Measurements from ENCODE around the gene LY6G5B.

Gene LY6G5B, protein sequence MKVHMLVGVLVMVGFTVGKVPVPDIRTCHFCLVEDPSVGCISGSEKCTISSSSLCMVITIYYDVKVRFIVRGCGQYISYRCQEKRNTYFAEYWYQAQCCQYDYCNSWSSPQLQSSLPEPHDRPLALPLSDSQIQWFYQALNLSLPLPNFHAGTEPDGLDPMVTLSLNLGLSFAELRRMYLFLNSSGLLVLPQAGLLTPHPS

DNA sequence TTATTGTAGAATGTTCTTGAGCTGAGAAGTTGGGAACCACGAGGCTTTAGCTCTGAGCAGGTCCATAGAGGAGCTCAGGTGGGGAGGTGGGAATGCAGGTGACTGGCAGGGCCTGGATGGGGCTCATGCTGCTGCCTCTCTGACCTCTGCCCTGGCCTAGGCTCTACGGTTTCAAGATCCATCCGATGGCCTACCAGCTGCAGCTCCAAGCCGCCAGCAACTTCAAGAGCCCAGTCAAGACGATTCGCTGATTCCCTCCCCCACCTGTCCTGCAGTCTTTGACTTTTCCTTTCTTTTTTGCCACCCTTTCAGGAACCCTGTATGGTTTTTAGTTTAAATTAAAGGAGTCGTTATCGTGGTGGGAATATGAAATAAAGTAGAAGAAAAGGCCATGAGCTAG, at the start of gene LY6G5B:
TSS of gene LY6G5B (plus strand) at position 301 of the 400 bp plus-strand sequence. CDS start 975 bp downstream, outside the sequence.
- no peak for DNase-seq (ENCODE audit: low read depth, low spot score)

DNA sequence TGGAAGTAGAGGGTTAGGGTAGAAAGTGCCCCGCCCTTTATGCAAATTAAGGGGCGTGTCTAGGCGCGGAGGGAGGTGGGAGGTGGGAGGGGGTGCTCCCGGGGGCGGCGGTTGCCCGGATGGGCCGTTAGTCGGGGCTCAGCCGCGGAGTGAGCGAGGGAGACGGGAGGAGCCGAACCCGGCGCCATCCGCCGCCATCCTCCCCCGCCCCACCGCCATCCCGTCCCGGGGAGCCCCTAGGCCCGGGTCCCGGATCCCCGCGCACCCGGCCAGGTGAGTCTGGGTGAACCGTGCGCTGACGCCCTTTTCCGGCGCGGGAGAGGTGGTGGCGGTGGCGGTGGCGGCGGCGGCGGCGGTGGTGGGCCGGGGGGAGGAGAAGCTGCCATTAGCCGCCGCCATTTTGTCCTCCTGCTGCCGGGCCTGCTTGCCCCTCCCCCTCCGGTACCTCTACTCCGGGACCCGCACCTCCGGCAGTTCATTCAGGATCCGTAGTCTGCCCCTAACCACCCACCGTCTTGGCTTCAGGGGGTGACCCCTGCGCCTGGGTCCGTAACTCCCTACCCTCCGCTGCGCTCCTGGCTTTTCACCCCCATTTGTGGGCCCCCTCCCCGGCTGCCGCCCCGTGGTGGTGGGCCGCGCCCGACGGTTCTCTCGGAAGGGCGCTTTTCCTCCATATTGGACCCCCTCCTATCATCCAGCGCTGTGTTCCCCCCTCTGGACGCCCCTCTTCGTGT, 49.0 kb upstream of the LY6G5B start, which contains the start of gene PRRC2A:
TSS of gene PRRC2A (plus strand) at position 130 of the 734 bp plus-strand sequence. CDS start 2,075 bp downstream, outside the sequence.
- DNase-seq (ENCODE audit: low read depth, low spot score), result peak; percentile 57

GRCh38 chr6:31621320-31621939, 48.3 kb upstream of the LY6G5B start:
- DNase-seq (ENCODE audit: low read depth, low spot score), result no peak

GRCh38 chr6:31621991-31622390, 47.8 kb upstream of the LY6G5B start:
- DNase-seq (ENCODE audit: low read depth, low spot score), result no peak

GRCh38 chr6:31622684-31623091, 47.1 kb upstream of the LY6G5B start:
- DNase-seq (ENCODE audit: low read depth, low spot score), result no peak

DNA sequence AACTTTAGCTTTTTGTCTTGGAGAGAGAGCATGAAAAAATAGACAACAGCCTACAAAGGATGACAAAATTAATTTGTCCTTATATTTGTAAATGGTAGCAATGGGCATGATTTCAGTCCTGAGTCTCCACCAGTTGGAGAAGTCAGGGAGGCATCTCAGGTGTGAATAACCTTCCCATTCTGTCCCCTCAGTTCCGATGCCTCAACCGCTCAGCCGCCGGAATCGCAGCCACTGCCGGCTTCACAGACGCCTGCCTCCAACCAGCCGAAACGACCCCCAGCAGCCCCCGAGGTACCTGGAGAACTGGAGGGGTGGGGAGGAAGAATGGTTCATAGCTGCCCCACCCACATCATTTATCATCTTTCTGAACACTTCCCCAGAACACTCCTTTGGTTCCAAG, 45.7 kb upstream of the LY6G5B start:
- DNase-seq (ENCODE audit: low read depth, low spot score), result no peak

DNA sequence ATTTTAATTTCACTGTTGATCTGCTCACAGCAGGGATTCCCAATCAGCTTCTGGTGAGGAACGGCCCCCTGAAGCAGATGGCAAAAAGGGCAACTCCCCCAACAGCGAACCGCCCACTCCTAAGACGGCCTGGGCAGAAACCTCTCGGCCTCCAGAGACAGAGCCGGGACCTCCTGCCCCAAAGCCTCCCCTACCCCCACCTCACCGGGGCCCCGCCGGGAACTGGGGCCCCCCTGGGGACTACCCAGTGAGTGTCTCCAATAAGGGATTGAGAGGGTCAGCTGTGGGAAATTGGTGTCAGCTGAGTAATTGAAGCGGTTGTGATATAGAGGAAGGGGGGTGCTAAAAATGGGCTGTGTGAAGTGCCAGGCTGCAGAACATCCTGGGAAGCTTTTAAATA, 42.8 kb upstream of the LY6G5B start:
- no peak for DNase-seq (ENCODE audit: low read depth, low spot score)

DNA sequence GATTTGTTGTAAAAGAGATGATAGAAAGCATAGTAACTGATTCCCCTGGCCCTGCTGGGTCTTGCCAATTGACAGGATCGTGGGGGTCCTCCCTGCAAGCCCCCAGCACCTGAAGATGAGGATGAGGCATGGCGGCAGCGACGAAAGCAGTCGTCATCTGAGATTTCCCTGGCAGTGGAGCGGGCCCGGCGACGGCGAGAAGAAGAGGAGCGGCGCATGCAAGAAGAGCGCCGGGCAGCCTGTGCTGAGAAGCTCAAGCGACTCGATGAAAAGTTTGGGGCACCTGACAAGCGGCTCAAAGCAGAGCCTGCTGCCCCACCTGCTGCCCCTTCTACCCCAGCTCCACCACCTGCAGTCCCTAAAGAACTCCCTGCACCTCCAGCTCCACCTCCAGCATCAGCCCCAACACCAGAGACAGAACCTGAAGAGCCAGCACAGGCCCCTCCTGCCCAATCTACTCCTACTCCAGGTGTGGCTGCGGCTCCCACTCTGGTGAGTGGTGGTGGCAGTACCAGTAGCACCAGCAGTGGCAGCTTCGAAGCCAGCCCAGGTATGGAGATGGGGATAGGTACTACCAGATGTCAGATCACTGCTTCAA, 42.0 kb upstream of the LY6G5B start:
- no peak for DNase-seq (ENCODE audit: low read depth, low spot score)

- no peak for DNase-seq (ENCODE audit: low read depth, low spot score)
Observed at GRCh38 chr6:31629014-31629413, 40.8 kb upstream of the LY6G5B start.

DNA sequence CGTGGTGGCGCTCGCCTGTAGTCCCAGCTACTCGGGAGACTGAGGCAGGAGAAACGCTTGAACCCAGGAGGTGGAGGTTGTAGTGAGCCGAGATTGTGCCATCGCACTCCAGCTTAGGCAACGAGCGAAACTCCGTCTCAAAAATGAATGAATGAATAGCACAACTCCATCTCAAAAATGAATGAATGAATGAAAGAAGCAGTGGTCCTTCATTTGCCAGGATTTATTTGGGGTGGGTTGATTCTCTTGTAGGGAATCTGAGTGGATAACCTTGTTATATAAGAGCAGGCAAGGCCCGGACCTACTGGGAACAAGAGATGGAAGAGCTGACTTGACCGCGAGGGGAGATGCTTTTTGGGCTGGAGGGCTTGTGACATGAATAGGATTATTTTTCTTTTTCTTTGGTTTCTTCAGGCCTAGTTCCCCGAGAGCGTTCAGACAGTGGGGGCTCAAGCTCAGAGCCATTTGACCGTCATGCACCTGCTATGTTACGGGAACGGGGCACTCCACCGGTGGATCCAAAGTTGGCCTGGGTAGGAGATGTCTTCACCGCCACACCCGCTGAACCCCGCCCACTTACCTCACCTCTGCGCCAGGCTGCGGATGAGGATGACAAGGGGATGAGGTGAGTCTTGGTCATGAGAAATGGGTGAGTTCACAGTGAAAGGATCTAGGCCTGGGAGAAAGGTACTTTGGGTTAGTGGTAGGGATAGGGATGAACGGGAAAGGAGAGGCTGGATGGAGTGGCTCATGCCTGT, 39.4 kb upstream of the LY6G5B start:
- no peak for DNase-seq (ENCODE audit: low read depth, low spot score)

- no peak for DNase-seq (ENCODE audit: low read depth, low spot score)
Observed at GRCh38 chr6:31631209-31631608, 38.6 kb upstream of the LY6G5B start.

DNA sequence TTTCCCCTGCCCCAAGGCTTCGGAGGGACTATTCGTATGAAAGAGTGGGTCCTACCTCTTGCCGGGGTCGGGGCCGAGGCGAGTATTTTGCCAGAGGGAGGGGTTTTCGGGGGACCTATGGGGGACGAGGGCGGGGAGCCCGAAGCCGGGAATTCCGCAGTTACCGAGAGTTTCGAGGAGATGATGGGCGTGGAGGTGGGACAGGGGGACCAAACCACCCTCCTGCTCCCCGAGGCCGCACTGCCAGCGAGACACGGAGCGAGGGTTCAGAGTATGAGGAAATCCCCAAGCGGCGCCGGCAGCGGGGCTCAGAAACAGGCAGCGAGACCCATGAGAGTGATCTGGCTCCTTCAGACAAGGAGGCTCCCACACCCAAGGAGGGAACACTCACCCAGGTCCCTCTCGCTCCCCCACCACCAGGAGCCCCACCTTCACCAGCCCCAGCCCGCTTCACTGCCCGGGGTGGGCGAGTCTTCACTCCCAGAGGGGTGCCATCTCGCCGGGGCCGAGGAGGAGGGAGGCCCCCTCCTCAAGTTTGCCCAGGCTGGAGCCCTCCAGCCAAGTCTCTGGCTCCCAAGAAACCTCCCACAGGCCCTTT, 38.0 kb upstream of the LY6G5B start:
- DNase-seq (ENCODE audit: low read depth, low spot score), result no peak

DNA sequence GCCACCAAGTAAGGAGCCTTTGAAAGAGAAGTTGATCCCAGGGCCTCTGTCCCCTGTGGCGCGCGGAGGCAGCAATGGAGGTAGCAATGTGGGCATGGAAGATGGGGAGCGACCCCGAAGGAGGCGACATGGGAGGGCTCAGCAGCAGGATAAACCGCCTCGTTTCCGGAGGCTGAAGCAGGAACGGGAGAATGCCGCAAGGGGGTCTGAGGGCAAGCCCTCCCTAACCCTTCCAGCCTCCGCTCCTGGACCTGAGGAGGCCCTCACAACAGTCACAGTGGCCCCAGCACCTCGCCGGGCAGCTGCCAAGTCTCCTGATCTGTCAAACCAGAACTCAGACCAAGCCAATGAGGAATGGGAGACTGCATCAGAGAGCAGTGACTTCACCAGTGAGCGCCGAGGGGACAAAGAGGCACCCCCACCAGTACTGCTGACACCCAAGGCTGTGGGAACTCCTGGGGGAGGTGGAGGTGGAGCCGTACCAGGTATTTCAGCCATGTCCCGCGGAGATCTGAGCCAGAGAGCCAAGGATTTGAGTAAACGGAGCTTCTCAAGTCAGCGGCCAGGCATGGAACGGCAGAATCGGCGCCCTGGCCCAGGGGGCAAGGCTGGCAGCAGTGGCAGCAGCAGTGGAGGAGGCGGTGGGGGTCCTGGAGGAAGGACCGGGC, 37.4 kb upstream of the LY6G5B start:
- no peak for DNase-seq (ENCODE audit: low read depth, low spot score)

- no peak for DNase-seq (ENCODE audit: low read depth, low spot score)
Observed at GRCh38 chr6:31633447-31633846, 36.3 kb upstream of the LY6G5B start.

DNA sequence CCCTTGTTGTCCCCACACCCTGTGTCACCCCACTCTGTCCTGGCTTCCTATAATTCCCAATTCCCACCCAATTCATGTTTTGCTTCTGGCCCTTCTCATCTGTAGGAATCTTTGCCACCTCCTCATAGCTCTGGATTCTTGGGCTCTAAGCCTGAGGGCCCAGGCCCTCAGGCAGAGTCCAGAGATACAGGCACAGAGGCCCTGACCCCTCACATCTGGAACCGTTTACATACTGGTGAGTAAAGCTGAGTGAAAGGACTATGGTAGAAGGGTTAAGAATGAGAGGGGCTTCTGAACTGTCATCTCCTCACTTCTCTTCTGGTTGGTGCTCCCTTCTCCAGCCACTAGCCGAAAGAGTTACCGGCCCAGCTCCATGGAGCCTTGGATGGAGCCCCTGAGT, 35.6 kb upstream of the LY6G5B start:
- DNase-seq (ENCODE audit: low read depth, low spot score), result no peak

GRCh38 chr6:31634969-31635575, 34.7 kb upstream of the LY6G5B start:
- no peak for DNase-seq (ENCODE audit: low read depth, low spot score)

DNA sequence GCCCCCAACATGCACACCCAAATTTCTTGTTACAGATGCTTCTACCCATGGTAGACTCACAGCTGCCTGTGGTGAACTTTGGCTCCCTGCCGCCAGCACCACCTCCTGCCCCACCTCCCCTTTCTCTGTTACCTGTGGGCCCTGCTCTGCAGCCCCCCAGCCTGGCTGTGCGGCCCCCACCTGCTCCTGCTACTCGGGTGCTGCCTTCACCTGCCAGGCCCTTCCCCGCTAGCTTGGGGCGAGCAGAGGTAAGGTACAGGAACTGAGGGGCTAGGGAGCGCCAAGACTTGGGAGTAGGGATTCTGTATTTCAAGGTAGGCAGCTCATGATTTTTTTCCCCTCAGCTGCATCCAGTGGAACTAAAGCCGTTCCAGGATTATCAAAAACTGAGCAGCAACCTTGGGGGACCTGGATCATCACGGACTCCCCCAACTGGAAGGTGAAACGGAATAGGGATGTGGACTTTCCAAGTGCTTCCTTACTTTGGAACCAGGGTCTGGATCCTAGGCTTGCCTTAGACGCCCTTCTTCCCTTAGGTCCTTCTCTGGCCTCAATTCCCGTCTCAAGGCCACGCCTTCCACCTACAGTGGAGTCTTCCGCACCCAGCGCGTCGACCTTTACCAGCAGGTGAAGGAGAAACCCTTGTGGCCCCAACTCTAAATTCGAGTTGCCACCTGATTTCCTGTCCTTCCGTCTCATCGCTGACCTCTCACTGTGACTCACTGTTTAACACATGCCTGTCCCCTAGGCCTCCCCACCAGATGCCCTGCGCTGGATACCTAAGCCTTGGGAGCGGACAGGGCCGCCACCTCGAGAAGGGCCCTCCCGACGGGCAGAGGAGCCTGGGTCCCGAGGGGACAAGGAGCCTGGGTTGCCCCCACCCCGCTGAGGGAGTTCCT, 32.8 kb upstream of the LY6G5B start:
- DNase-seq (ENCODE audit: low read depth, low spot score), result no peak

- no peak for DNase-seq (ENCODE audit: low read depth, low spot score)
Observed at GRCh38 chr6:31639043-31639442, 30.7 kb upstream of the LY6G5B start.

DNA sequence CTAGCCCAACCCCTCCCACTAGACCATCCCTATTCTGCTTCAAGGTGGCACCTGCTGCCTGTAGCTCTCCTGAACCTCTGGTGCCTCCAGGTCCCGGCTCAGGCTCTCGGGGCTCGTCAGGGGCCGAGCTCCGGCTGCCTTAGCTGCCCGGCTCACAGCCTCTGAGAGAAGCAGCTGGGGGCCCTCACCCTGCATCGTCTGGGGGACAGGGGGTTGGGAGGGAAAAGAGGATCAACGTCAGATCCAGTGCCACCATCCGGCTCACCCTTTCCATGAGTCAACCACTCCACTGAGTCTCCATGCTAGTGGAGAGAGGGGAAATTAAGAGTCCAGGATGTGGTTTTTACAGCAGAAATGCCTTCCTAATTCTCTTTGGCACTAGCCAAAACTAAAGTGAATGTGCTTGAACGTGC, 30.3 kb upstream of the LY6G5B start:
- DNase-seq (ENCODE audit: low read depth, low spot score), result no peak

Data from activated naive CD8-positive, alpha-beta T cell treated with anti-CD3 and anti-CD28 coated beads, Interleukin-2, amount 50 U/mL, for 16 hours (primary cell).